Natural killer cell (primary cell): ENCODE data around the gene SEC31A. TPM values are rescaled to one million over a fixed set of nuclear protein-coding genes. Genes with fewer than 3 reads are reported as not detected.

Source experiments
- ATAC-seq, 3 donors: fragments of 150-1000 bp in 2 of 3; fragments of 200-7000 bp in 1 of 3; cut with Tn5 transposase; 1 replicate in 1 of 3; 2 replicates in 2 of 3; pipeline ENCODE4 v1.10.0; 2021; ENCODE audit warnings: mild to moderate bottlenecking in 2 of 3, moderate library complexity in 2 of 3
- DNase-seq, 2 donors: peaks; one replicate each; pipeline versions ENCODE4 v3.0.0 to v3.0.0-alpha.2; 2013 to 2021; ENCODE audit warnings: mixed read lengths in 1 of 2
- H3K27ac ChIP-seq: one replicate; pipeline ENCODE4 v1.5.1; 2013; ENCODE audit warnings: mild to moderate bottlenecking, low read length
- H3K27me3 ChIP-seq: one replicate; pipeline ENCODE4 v1.6.1; 2013; ENCODE audit warnings: low read length; ENCODE audit not compliant: control insufficient read depth, insufficient read depth
- H3K36me3 ChIP-seq: one replicate; pipeline ENCODE4 v1.6.1; 2013; ENCODE audit warnings: low read length; ENCODE audit not compliant: control insufficient read depth, insufficient read depth
- H3K4me1 ChIP-seq: one replicate; pipeline ENCODE4 v1.6.1; 2013; ENCODE audit warnings: low read length; ENCODE audit not compliant: control insufficient read depth, insufficient read depth
- H3K4me3 ChIP-seq: one replicate; pipeline ENCODE4 v1.5.1; 2013; ENCODE audit warnings: low read length
- H3K9me3 ChIP-seq: one replicate; pipeline ENCODE4 v1.6.1; 2013; ENCODE audit warnings: low read length; ENCODE audit not compliant: control insufficient read depth, insufficient read depth
- H3K27ac Mint-ChIP-seq, 2 donors: one replicate each; pipeline ENCODE4 v1.8.0; 2022; ENCODE audit warnings: mild to moderate bottlenecking in 2 of 2, mixed read lengths in 2 of 2, moderate library complexity in 1 of 2
- H3K27me3 Mint-ChIP-seq, 2 donors: one replicate each; pipeline ENCODE4 v1.8.0; 2022; ENCODE audit warnings: low read depth in 2 of 2, mixed read lengths in 2 of 2
- H3K36me3 Mint-ChIP-seq: one replicate; pipeline ENCODE4 v1.8.0; 2022; ENCODE audit warnings: mixed read lengths
- H3K4me1 Mint-ChIP-seq, 2 donors: one replicate each; pipeline ENCODE4 v1.8.0; 2022; ENCODE audit warnings: mixed read lengths in 2 of 2
- H3K4me3 Mint-ChIP-seq: one replicate; pipeline ENCODE4 v1.8.0; 2022; ENCODE audit warnings: mild to moderate bottlenecking, moderate library complexity, mixed read lengths
- H3K9me3 Mint-ChIP-seq, 2 donors: one replicate each; pipeline ENCODE4 v1.8.0; 2022; ENCODE audit warnings: mixed read lengths in 2 of 2
- WGBS: methylation state at CpG from one replicate; pipeline ENCODE4 v1.1.7; 2013; ENCODE audit warnings: missing lambda C conversion rate; ENCODE audit not compliant: insufficient coverage; 5-methylcytosine and 5-hydroxymethylcytosine counted together
- intact Hi-C: fragments of 100-400 bp; cut with micrococcal nuclease; formaldehyde crosslinking; loops from one replicate; pipeline ENCODE4 v1.14.2; 2022
- total RNA-seq, 4 donors: library from RNA; stranded (reverse); fragments of 120-200 nt in 1 of 4; gene quantifications; one replicate each; pipeline versions ENCODE4 v1.2.3 to v1.2.4, GENCODE V29; 2013 to 2022
- TF ChIP-seq, protein P1 (sequence below): fragments of 200-600 bp; IDR thresholded peaks from one replicate; pipeline ENCODE4 v1.8.0; 2022; ENCODE audit warnings: antibody characterized with exemption

Gene SEC31A
- total RNA-seq, 3 donors from 2014 or later (not counting 1 experiment from before 2014, with no cell fraction given): 176 to 183 (median 177) TPM

DNA sequence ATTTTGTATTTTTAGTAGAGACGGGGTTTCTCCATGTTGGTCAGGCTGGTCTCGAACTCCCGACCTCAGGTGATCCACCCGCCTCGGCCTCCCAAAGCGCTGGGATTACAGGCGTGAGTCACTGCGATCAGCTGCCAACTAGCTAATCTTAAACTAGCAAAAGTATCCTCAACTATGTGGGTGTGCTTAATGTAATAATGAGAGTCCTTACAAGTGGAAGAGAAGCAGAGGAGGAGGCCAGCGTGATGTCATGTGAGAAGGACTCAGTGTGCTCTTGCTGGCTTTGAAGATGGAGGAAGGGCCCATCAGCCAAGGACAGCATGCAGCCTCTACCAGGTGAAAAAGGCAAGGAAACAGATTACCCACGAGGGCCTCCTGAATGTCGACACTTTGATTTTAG is 111.9 kb downstream of the SEC31A start:
- DNase-seq: no peak
- no peak for ATAC-seq
- Mint-ChIP-seq H3K27me3 (no peaks in the 10 kb centered on the region), H3K4me3 (no peak overlapping the region), H3K4me1 (peaks cover 8 to 35% of the 10 kb centered on the region in 2 donors), H3K36me3 (no peaks in the 10 kb centered on the region), H3K27ac (no peak overlapping the region), H3K9me3 (no peaks in the 10 kb centered on the region)
- intact Hi-C loops: no loop called here
- no peaks in the 10 kb centered on the region for H3K4me1 ChIP-seq
- H3K4me3 ChIP-seq: no peak overlapping the region
- no peaks in the 10 kb centered on the region for H3K9me3 ChIP-seq
- TF ChIP-seq, protein P1, sequence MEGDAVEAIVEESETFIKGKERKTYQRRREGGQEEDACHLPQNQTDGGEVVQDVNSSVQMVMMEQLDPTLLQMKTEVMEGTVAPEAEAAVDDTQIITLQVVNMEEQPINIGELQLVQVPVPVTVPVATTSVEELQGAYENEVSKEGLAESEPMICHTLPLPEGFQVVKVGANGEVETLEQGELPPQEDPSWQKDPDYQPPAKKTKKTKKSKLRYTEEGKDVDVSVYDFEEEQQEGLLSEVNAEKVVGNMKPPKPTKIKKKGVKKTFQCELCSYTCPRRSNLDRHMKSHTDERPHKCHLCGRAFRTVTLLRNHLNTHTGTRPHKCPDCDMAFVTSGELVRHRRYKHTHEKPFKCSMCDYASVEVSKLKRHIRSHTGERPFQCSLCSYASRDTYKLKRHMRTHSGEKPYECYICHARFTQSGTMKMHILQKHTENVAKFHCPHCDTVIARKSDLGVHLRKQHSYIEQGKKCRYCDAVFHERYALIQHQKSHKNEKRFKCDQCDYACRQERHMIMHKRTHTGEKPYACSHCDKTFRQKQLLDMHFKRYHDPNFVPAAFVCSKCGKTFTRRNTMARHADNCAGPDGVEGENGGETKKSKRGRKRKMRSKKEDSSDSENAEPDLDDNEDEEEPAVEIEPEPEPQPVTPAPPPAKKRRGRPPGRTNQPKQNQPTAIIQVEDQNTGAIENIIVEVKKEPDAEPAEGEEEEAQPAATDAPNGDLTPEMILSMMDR: no peak
- no peaks in the 10 kb centered on the region for H3K36me3 ChIP-seq
- H3K27ac ChIP-seq: no peak overlapping the region
- WGBS: 88% methylated on average over 10 of the region's 11 CpGs
- no peaks in the 10 kb centered on the region for H3K27me3 ChIP-seq

DNA sequence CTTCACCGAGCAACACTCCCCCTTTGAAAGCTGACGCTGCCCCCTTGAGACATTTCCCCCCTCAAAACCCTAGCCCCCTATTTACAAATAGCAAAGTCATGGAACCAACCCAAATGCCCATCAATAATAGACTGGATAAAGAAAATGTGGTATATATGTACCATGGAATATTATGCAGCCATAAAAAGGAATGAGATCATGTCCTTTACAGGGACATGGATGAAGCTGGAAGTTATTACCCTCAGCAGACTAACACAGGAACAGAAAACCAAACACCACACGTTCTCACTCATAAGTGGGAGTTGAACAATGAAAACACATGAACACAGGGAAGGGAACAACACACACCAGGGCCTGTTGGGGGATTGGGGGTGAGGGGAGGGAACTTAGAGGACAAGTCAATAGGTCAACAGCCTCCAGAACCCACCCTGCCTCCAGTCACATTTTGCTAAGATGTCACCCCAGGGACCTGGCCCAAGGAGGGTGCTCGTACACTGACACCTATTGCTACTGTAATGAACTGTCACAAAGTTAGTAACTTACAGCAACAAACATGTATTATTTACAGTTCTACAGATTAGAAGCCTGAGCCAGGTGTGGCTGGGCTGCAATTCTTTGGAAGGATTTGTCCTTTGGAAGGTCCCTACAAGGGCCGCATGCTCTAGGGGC is 113.0 kb downstream of the SEC31A start:
- Mint-ChIP-seq H3K9me3 (no peaks in the 10 kb centered on the region), H3K27me3 (no peaks in the 10 kb centered on the region), H3K36me3 (no peaks in the 10 kb centered on the region), H3K4me1 (peaks cover 8 to 40% of the 10 kb centered on the region in 2 donors), H3K27ac (no peak overlapping the region), H3K4me3 (no peak overlapping the region)
- H3K27me3 ChIP-seq: no peaks in the 10 kb centered on the region
- TF ChIP-seq, protein P1: no peak
- H3K4me1 ChIP-seq: no peaks in the 10 kb centered on the region
- no peaks in the 10 kb centered on the region for H3K36me3 ChIP-seq
- ATAC-seq (no peak), DNase-seq (no peak)
- no peak overlapping the region for H3K4me3 ChIP-seq
- no peak overlapping the region for H3K27ac ChIP-seq
- H3K9me3 ChIP-seq: no peaks in the 10 kb centered on the region
- 98% methylated on average over 3 of the region's 5 CpGs for whole genome bisulfite sequencing
- intact Hi-C loops: no loop called here

DNA sequence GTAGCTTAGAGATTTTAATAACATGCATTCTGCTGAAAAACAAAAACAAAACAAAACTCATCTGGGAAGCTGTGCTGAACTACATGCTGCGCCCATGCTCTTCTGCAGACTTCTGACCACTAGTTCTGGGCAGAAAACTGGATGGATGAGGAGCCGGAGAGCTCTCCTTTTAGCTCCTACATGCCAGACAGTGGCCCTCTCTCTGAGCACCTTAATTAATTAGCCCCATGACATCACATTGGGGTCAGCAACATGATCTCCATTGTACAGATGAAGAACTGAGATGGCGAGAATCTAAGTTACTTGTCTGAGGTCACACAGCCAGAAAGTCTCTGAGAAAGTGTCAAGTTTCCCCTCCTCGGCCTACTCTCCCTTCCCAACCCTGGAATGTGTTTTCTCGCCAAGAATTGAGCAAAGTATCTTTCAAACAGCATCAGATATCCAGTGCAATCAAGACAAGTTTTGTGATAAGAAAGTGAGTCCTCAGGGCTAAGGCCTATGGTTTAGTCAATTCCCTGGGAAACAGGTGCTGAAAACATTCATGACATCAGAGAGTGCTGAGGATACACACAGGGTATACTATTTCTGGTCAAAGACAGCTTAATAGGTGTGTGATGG is 113.9 kb downstream of the SEC31A start:
- Histone ChIP-seq H3K27me3 (no peaks in the 10 kb centered on the region), H3K4me3 (no peak overlapping the region), H3K27ac (no peak overlapping the region), H3K4me1 (no peaks in the 10 kb centered on the region), H3K9me3 (no peaks in the 10 kb centered on the region), H3K36me3 (no peaks in the 10 kb centered on the region)
- TF ChIP-seq, protein P1: no peak
- Mint-ChIP-seq H3K27ac (no peak overlapping the region), H3K27me3 (no peaks in the 10 kb centered on the region), H3K36me3 (no peaks in the 10 kb centered on the region), H3K4me3 (no peak overlapping the region), H3K9me3 (no peaks in the 10 kb centered on the region), H3K4me1 (peaks cover 8 to 41% of the 10 kb centered on the region in 2 donors)
- ATAC-seq: no peak
- no peak for DNase-seq
- WGBS: 96% methylated on average over 4 of the region's 5 CpGs
- intact Hi-C loops: no loop called here
